KOPT-K1 (cell line): ENCODE data around the gene SRGAP2B.
"Not testable (repeated sequence)": the region's sequence is repeated elsewhere in the genome, so short reads cannot be mapped to it uniquely, and the experiment has no call there.

Experiments
- H3K27ac ChIP-seq: fragments of 200-600 bp; sonication (generic); 2 replicates; pipeline ENCODE4 v1.5.1; 2016; ENCODE audit warnings: antibody characterized with exemption, mild to moderate bottlenecking, low read depth, low read length; ENCODE audit not compliant: poor library complexity, severe bottlenecking
- H3K36me3 ChIP-seq: fragments of 200-600 bp; sonication (generic); 2 replicates; pipeline ENCODE4 v1.5.1; 2017; ENCODE audit warnings: antibody characterized with exemption, mild to moderate bottlenecking, low read length, moderate library complexity; ENCODE audit not compliant: insufficient read depth
- H3K9me3 ChIP-seq: fragments of 200-600 bp; sonication (generic); 2 replicates; pipeline ENCODE4 v1.5.1; 2017; ENCODE audit warnings: antibody characterized with exemption, low read length, mild to moderate bottlenecking; ENCODE audit not compliant: insufficient read depth, poor library complexity, severe bottlenecking

The SRGAP2B gene

GRCh38 chr1:145095284-145096057, at the start of gene SRGAP2B, which contains the start of gene FAM72D:
Gene SRGAP2B (minus strand): TSS chr1:145095328. CDS start chr1:145092901, 2,427 bp downstream.
Gene FAM72D (plus strand): TSS chr1:145095974. CDS start chr1:145096848, 874 bp downstream.
- H3K27ac ChIP-seq, H3K9me3 ChIP-seq, H3K36me3 ChIP-seq: not testable (repeated sequence)

GRCh38 chr1:145144264-145144913, 49.3 kb upstream of the SRGAP2B start:
- H3K9me3 ChIP-seq, H3K27ac ChIP-seq, H3K36me3 ChIP-seq: not testable (repeated sequence)

GRCh38 chr1:145140549-145140948, 45.4 kb upstream of the SRGAP2B start:
- H3K9me3 ChIP-seq, H3K27ac ChIP-seq: not testable (repeated sequence)

GRCh38 chr1:145134476-145134875, 39.3 kb upstream of the SRGAP2B start:
- not testable (repeated sequence) for H3K36me3 ChIP-seq, H3K27ac ChIP-seq, H3K9me3 ChIP-seq

More at GRCh38 chr1:145140549-145140948, 45.4 kb upstream of the SRGAP2B start:
- H3K36me3 ChIP-seq = not testable (repeated sequence)

GRCh38 chr1:145128697-145129469, 33.8 kb upstream of the SRGAP2B start:
- H3K27ac ChIP-seq, H3K9me3 ChIP-seq, H3K36me3 ChIP-seq: not testable (repeated sequence)

GRCh38 chr1:145127144-145127543, 32.0 kb upstream of the SRGAP2B start:
- H3K9me3 ChIP-seq, H3K27ac ChIP-seq, H3K36me3 ChIP-seq: not testable (repeated sequence)

- H3K27ac ChIP-seq, H3K36me3 ChIP-seq: not testable (repeated sequence)
Observed at GRCh38 chr1:145125112-145125511, 30.0 kb upstream of the SRGAP2B start.

GRCh38 chr1:145123992-145124641, 29.0 kb upstream of the SRGAP2B start:
- not testable (repeated sequence) for H3K9me3 ChIP-seq, H3K27ac ChIP-seq, H3K36me3 ChIP-seq

More at GRCh38 chr1:145125112-145125511, 30.0 kb upstream of the SRGAP2B start:
- not testable (repeated sequence) for H3K9me3 ChIP-seq

GRCh38 chr1:145123062-145123395, 27.9 kb upstream of the SRGAP2B start:
- not testable (repeated sequence) for H3K36me3 ChIP-seq, H3K27ac ChIP-seq

GRCh38 chr1:145122344-145123061, 27.4 kb upstream of the SRGAP2B start:
- H3K27ac ChIP-seq, H3K36me3 ChIP-seq, H3K9me3 ChIP-seq: not testable (repeated sequence)

More at GRCh38 chr1:145123062-145123395, 27.9 kb upstream of the SRGAP2B start:
- H3K9me3 ChIP-seq = not testable (repeated sequence)

- not testable (repeated sequence) for H3K36me3 ChIP-seq, H3K27ac ChIP-seq, H3K9me3 ChIP-seq
Observed at GRCh38 chr1:145119842-145120241, 24.7 kb upstream of the SRGAP2B start.

- H3K27ac ChIP-seq = not testable (repeated sequence)
Observed at GRCh38 chr1:145115587-145116493, 20.7 kb upstream of the SRGAP2B start.

GRCh38 chr1:145114560-145115057, 19.5 kb upstream of the SRGAP2B start:
- not testable (repeated sequence) for H3K9me3 ChIP-seq, H3K36me3 ChIP-seq, H3K27ac ChIP-seq

More at GRCh38 chr1:145115587-145116493, 20.7 kb upstream of the SRGAP2B start:
- not testable (repeated sequence) for H3K9me3 ChIP-seq, H3K36me3 ChIP-seq
